Breast epithelium (tissue), 3 donors: ENCODE data around the gene AOAH.

Source experiments
- POLR2A ChIP-seq: fragments of 450-650 bp; IDR thresholded peaks from one replicate; pipeline ENCODE4 v1.6.1; 2016; ENCODE audit warnings: antibody characterized with exemption, mild to moderate bottlenecking, moderate library complexity
- TF ChIP-seq, protein P1 (sequence below), 3 donors: fragments of 450-650 bp; IDR thresholded peaks; one replicate each; pipeline ENCODE4 v1.5.1; 2016 to 2017; ENCODE audit warnings: antibody characterized with exemption in 3 of 3, mild to moderate bottlenecking in 3 of 3, moderate library complexity in 3 of 3

- TF ChIP-seq, protein P1, sequence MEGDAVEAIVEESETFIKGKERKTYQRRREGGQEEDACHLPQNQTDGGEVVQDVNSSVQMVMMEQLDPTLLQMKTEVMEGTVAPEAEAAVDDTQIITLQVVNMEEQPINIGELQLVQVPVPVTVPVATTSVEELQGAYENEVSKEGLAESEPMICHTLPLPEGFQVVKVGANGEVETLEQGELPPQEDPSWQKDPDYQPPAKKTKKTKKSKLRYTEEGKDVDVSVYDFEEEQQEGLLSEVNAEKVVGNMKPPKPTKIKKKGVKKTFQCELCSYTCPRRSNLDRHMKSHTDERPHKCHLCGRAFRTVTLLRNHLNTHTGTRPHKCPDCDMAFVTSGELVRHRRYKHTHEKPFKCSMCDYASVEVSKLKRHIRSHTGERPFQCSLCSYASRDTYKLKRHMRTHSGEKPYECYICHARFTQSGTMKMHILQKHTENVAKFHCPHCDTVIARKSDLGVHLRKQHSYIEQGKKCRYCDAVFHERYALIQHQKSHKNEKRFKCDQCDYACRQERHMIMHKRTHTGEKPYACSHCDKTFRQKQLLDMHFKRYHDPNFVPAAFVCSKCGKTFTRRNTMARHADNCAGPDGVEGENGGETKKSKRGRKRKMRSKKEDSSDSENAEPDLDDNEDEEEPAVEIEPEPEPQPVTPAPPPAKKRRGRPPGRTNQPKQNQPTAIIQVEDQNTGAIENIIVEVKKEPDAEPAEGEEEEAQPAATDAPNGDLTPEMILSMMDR (IDR thresholded peaks at IDR 0.05), result no peak
- TF ChIP-seq POLR2A, result no peak
Observed at GRCh38 chr7:36726806-36727503, 2.7 kb upstream of the AOAH start.
